ENCODE data around the gene ARID3C. TPM values are rescaled to one million over a fixed set of nuclear protein-coding genes. Genes with fewer than 3 reads are reported as not detected.

ARID3C gene
- total and polyA plus RNA-seq, 10 donors: not detected

- TF ChIP-seq POLR2AphosphoS5 (IDR thresholded peaks at IDR 0.05) (peak in 1 of 3 donors; percentile 15), POLR2A (IDR thresholded peaks at IDR 0.05) (no peak), CTCF (IDR thresholded peaks at IDR 0.05 in 8 of 11, conservative IDR thresholded peaks at IDR 0.05 in 3 of 11) (no peak)
- Histone ChIP-seq H3K27me3 (replicated peaks in 1 of 7) (no peaks in the 10 kb centered on the region), H3K4me3 (peak overlapping the region in 6 of 8 donors; percentile 49 to 81 (median 56)), H3K27ac (no peak overlapping the region), H3K4me1 (peaks cover 3 to 34% (median 26%) of the 10 kb centered on the region in 6 donors), H3K36me3 (peaks cover 0 to 23% (median 16%) of the 10 kb centered on the region in 6 donors), H3K9me3 (no peaks in the 10 kb centered on the region)
- intact Hi-C loops (cut with DNase I; ENCODE audit: low total_unique reads): loop anchor here (5.0 kb wide), 1 partner anchor 153 kb away; the partner anchor contains the start of genes DNAI1 and FAM219A
- peak; percentile 82 for DNase-seq
- 92 to 97% (median 95%) methylated on average over 15 to 20 of the region's 20 CpGs for WGBS, 5 donors
Observed at GRCh38 chr9:34610434-34611206, 18.2 kb downstream of the ARID3C start.

GRCh38 chr9:34607331-34607730 is 21.5 kb downstream of the ARID3C start:
- intact Hi-C loops (cut with DNase I; ENCODE audit: low total_unique reads): no loop called here
- WGBS, 5 donors: 42 to 70% (median 60%) methylated on average over 2 of the region's 2 CpGs
- no peak for DNase-seq
- H3K27ac ChIP-seq: no peak overlapping the region
- no peaks in the 10 kb centered on the region for H3K9me3 ChIP-seq
- H3K4me1 ChIP-seq: peaks cover 0 to 32% (median 17%) of the 10 kb centered on the region in 6 donors
- TF ChIP-seq POLR2A (IDR thresholded peaks at IDR 0.05) (no peak), POLR2AphosphoS5 (IDR thresholded peaks at IDR 0.05) (no peak), CTCF (IDR thresholded peaks at IDR 0.05 in 8 of 11, conservative IDR thresholded peaks at IDR 0.05 in 3 of 11) (no peak)
- no peaks in the 10 kb centered on the region for H3K36me3 ChIP-seq
- no peaks in the 10 kb centered on the region for H3K27me3 ChIP-seq (replicated peaks in 1 of 7)
- no peak overlapping the region for H3K4me3 ChIP-seq

GRCh38 chr9:34606905-34607304 is 22.0 kb downstream of the ARID3C start:
- WGBS, 5 donors: 63 to 94% (median 88%) methylated on average over 3 of the region's 3 CpGs
- H3K4me3 ChIP-seq: no peak overlapping the region
- H3K36me3 ChIP-seq: no peaks in the 10 kb centered on the region
- H3K27ac ChIP-seq: no peak overlapping the region
- H3K9me3 ChIP-seq: no peaks in the 10 kb centered on the region
- no peak for TF ChIP-seq POLR2A (IDR thresholded peaks at IDR 0.05)
- TF ChIP-seq POLR2AphosphoS5 (IDR thresholded peaks at IDR 0.05): no peak
- no peak for TF ChIP-seq CTCF (IDR thresholded peaks at IDR 0.05 in 8 of 11, conservative IDR thresholded peaks at IDR 0.05 in 3 of 11)
- intact Hi-C loops (cut with DNase I; ENCODE audit: low total_unique reads): no loop called here
- H3K27me3 ChIP-seq (replicated peaks in 1 of 7): no peaks in the 10 kb centered on the region
- no peak for DNase-seq
- peaks cover 0 to 30% (median 15%) of the 10 kb centered on the region in 6 donors for H3K4me1 ChIP-seq

- Histone ChIP-seq H3K4me1 (peaks cover 0 to 25% (median 11%) of the 10 kb centered on the region in 6 donors), H3K36me3 (no peaks in the 10 kb centered on the region), H3K9me3 (no peaks in the 10 kb centered on the region), H3K27me3 (replicated peaks in 1 of 7) (no peaks in the 10 kb centered on the region), H3K27ac (no peak overlapping the region), H3K4me3 (no peak overlapping the region)
- TF ChIP-seq CTCF (IDR thresholded peaks at IDR 0.05 in 8 of 11, conservative IDR thresholded peaks at IDR 0.05 in 3 of 11) (no peak), POLR2A (IDR thresholded peaks at IDR 0.05) (no peak), POLR2AphosphoS5 (IDR thresholded peaks at IDR 0.05) (no peak)
- no peak for DNase-seq
- intact Hi-C loops (cut with DNase I; ENCODE audit: low total_unique reads): no loop called here
Observed at GRCh38 chr9:34606190-34606589, 22.7 kb downstream of the ARID3C start.

All from spleen (tissue), 11 donors.